Peyer's patch (tissue), 4 donors: ENCODE data around the gene CAMSAP3.

ENCODE experiments used
- CTCF ChIP-seq, 6 experiments: fragments of 450-650 bp in 4 of 6; fragments of 200-600 bp in 2 of 6; sonication (generic) in 1 of 6; IDR thresholded peaks; one replicate each; pipeline ENCODE4 v1.5.1; 2017 to 2019; ENCODE audit warnings: antibody characterized with exemption in 6 of 6, mild to moderate bottlenecking in 3 of 6, moderate library complexity in 1 of 6
- POLR2A ChIP-seq, 2 donors: fragments of 450-650 bp; IDR thresholded peaks; one replicate each; pipeline ENCODE4 v1.5.1; 2017; ENCODE audit warnings: antibody characterized with exemption in 2 of 2, mild to moderate bottlenecking in 2 of 2, moderate library complexity in 2 of 2

GRCh38 chr19:7602935-7603497, 7.4 kb downstream of the CAMSAP3 start:
- no peak for TF ChIP-seq CTCF (IDR thresholded peaks at IDR 0.05)
- no peak for TF ChIP-seq POLR2A (IDR thresholded peaks at IDR 0.05)
